GOT3 (cell line): ENCODE results near the gene PDE9A.

Experiments used
- DNase-seq: peaks from one replicate; lab custom pipeline; 2025; ENCODE audit warnings: mixed read lengths; lab: John Stamatoyannopoulos, UW

Gene PDE9A

GRCh38 chr21:42739061-42739931, 85.9 kb downstream of the PDE9A start:
- DNase-seq = no peak

- DNase-seq = no peak
These were observed 87.0 kb downstream of the PDE9A start for GRCh38 chr21:42740405-42740909.

- DNase-seq = no peak
These were observed 87.6 kb downstream of the PDE9A start for GRCh38 chr21:42741066-42741465.

- no peak for DNase-seq
These were observed 91.4 kb downstream of the PDE9A start for GRCh38 chr21:42744520-42745445.

GRCh38 chr21:42745511-42746239, 92.3 kb downstream of the PDE9A start:
- DNase-seq = no peak

GRCh38 chr21:42746240-42746592, 92.8 kb downstream of the PDE9A start:
- no peak for DNase-seq

- no peak for DNase-seq
These were observed 93.3 kb downstream of the PDE9A start for GRCh38 chr21:42746593-42747275.

GRCh38 chr21:42747276-42747701, 93.9 kb downstream of the PDE9A start:
- no peak for DNase-seq

GRCh38 chr21:42747746-42748351, 94.4 kb downstream of the PDE9A start:
- no peak for DNase-seq

- DNase-seq = no peak
These were observed 95.3 kb downstream of the PDE9A start for GRCh38 chr21:42748620-42749176.

GRCh38 chr21:42750737-42751530, 97.5 kb downstream of the PDE9A start:
- no peak for DNase-seq

GRCh38 chr21:42751866-42752265, 98.4 kb downstream of the PDE9A start:
- no peak for DNase-seq

GRCh38 chr21:42753804-42754203, 100.4 kb downstream of the PDE9A start:
- DNase-seq = no peak

- DNase-seq = no peak
These were observed 101.0 kb downstream of the PDE9A start for GRCh38 chr21:42754270-42754933.

GRCh38 chr21:42755031-42755665, 101.7 kb downstream of the PDE9A start:
- no peak for DNase-seq

- no peak for DNase-seq
These were observed 102.6 kb downstream of the PDE9A start for GRCh38 chr21:42755766-42756579.

GRCh38 chr21:42756580-42757250, 103.3 kb downstream of the PDE9A start:
- DNase-seq = no peak
